GM18508 (cell line): Measurements from ENCODE around the gene C2orf92.

Experiments used
- ATAC-seq: cut with Tn5 transposase; IDR thresholded peaks from one replicate; pipeline ENCODE4 v1.9.1; 2021; ENCODE audit warnings: moderate number of reproducible peaks; ENCODE audit not compliant: insufficient read depth, unreplicated experiment

Gene C2orf92

GRCh38 chr2:97712693-97713295 is 43.3 kb downstream of the C2orf92 start:
- no peak for ATAC-seq

DNA sequence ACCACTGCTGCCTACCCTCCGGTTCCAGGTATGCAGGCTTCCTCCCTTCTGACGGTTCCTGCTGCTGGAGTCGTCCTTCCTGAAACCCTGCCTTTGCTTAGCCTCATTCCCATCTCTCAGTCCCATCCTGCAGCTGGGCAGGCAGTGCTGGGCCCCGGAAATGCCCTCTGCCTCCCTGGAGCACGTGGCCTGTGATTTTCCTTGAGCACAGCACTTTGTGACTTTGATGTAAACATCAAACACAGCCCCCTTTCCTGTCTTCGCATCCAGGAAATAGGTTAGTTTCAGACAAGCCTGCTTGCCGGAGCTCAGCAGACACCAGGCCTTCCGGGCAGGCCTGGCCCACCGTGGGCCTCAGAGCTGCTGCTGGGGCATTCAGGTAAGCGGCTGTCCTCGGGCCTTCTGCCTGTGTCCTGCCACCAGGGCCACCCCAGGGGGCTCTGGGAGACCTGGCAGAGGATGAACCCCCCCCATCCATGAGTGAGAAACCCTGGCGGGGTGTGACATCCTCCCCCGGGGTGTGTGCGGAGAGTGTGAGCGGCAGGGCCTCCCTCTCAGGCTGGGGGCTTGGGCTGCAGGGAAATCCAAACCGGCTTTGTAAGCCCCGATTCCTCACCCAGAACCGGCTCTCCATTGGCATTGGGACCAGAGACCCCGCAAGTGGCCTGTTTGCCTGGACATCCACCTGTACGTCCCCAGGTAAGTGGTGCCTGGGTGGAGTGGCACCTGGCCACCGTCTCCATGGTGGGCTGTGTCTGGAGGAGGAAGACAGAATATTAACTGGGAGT is 44.0 kb downstream of the C2orf92 start, which contains the start of gene ZAP70:
ZAP70 (plus strand) TSS at position 281 of the 788 bp plus-strand sequence. CDS start 10,461 bp downstream, outside the sequence.
- no peak for ATAC-seq

GRCh38 chr2:97714084-97714949 is 44.8 kb downstream of the C2orf92 start:
- no peak for ATAC-seq

GRCh38 chr2:97714950-97715652 is 45.6 kb downstream of the C2orf92 start:
- no peak for ATAC-seq

DNA sequence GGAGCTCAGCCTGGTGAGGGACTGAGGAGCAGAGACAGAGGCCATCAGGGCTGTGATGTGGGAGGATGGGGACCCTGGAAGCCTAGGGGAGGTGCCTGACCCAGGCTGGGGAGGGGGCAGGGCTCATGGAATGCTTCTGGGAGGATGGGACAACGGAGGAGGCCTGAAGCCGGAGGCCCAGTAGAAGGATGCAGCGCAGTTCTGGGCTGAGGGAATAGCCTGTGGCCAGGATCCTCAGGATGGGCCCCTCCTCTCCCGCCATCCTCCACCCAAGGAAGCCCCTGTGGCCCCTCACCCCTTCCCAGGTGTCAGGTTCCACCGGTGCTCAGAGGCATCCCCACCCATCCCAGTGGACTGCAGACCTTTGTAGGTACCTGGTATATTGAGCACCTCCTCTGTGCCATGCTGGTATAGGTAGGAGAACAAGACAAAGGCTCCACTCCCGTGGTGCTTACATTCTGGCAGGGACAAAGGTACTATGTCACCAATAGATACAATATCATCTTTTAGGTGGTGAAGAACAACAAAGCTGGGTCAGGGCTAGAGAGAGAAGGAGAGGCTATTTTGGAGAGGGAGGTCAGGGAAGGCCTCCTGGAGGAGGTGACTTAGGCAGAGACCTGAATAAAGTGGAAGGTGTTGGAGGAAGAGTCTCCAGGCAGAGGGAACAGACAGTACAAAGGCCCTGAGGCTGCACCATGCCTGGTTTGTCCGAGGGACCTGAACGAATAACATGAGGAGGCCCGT is 46.6 kb downstream of the C2orf92 start:
- no peak for ATAC-seq

DNA sequence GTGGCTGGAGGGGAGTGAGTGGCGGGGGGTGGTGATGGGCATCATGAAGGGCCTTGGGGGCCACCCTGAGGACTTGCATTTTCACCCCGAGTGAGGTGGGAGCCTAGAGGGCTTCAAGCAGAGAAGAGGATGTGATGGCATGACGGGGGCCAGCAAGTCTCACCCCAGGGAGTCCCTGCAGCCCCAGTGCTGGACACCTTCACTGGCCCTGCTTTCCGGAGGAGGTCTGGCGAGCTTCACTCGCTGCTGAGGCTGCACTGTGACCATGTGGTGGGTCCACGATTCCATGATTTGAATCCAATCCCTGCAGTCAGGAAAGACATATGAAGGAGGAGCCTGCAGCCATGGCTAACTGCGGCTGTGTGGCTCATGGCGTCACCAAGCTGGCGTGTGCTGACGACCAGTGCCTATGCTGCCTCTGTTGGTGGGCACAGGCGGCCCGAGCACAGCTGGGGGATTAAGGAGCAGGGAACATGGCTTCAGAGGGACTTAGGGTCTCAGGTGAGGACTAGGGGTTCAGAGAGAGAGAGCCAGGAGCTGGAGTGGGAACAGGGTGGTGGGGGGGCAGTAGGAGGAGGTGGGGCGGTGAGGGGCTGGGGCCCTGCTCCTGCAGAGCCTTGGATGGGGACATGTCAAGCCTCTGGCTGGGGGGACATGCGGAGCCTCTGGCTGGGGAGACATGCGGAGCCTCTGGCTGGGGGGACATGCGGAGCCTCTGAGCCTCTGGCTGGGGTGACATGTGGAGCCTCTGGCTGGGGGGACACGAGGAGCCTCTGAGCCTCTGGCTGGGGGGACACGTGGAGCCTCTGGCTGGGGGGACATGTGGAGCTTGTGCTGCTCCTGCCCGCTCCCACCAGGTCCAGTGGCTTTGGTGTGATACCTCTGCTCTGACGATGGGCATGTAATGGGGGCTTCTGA is 47.4 kb downstream of the C2orf92 start:
- no peak for ATAC-seq

GRCh38 chr2:97717613-97717995 is 48.1 kb downstream of the C2orf92 start:
- no peak for ATAC-seq

- ATAC-seq = no peak
Measured at GRCh38 chr2:97718051-97718882, 48.8 kb downstream of the C2orf92 start.

- no peak for ATAC-seq
Measured at GRCh38 chr2:97718942-97719341, 49.4 kb downstream of the C2orf92 start.

- no peak for ATAC-seq
Measured at GRCh38 chr2:97719362-97720155, 50.0 kb downstream of the C2orf92 start.

- ATAC-seq = no peak
Measured at GRCh38 chr2:97720746-97721145, 51.2 kb downstream of the C2orf92 start.

- ATAC-seq = no peak
Measured at GRCh38 chr2:97722227-97722626, 52.7 kb downstream of the C2orf92 start.

DNA sequence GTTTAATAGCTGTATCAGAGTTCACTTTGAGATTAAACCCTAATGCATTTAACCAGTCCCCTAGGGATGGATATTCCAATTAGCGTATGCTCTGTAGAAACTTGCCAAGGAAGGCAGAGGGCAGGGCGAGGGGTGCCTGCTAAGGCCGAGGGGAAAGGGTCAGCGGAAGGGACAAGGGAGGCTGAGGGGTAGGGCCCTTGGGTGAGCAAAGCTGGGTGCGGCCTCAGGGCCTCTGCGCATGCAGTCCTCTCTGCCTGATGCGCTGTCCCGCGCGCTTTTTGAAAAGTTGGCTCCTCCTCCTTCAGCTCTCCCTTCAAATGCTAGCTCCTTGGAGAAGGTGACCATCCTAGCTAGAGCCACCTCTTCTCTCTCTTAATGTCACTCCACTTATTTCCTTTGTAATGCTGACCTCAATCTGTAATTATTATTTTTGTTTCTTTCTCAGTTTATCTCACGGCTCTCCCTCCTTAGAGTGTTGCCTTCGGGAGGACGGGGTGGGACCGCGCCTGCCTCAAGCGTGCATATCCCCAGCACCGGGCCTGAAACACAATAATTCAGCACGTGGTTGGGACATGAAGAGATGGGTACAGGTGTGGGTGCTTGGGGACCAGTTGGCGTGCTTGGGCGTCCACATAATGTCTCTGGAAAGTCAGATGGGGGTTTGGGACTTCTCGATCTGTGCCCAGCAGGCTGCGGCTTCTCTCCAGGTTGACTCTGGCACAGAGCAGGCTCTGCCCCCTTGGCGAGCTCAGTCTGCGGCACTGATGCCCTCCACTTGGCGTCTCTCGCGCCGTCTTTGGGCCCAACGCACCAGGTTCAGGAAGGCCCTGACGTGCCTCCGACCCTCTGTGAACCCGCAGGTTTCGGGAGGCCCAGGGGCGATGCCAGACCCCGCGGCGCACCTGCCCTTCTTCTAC is 53.9 kb downstream of the C2orf92 start:
- ATAC-seq = no peak

GRCh38 chr2:97724073-97724410 is 54.5 kb downstream of the C2orf92 start:
- no peak for ATAC-seq

GRCh38 chr2:97724501-97724900 is 55.0 kb downstream of the C2orf92 start:
- no peak for ATAC-seq
